NCI-H2227 (cell line): ENCODE data around the gene HEMGN.

Experiments
- DNase-seq: peaks from one replicate; lab custom pipeline; 2025; ENCODE audit not compliant: unreplicated experiment; lab: John Stamatoyannopoulos, UW

The HEMGN gene

DNA sequence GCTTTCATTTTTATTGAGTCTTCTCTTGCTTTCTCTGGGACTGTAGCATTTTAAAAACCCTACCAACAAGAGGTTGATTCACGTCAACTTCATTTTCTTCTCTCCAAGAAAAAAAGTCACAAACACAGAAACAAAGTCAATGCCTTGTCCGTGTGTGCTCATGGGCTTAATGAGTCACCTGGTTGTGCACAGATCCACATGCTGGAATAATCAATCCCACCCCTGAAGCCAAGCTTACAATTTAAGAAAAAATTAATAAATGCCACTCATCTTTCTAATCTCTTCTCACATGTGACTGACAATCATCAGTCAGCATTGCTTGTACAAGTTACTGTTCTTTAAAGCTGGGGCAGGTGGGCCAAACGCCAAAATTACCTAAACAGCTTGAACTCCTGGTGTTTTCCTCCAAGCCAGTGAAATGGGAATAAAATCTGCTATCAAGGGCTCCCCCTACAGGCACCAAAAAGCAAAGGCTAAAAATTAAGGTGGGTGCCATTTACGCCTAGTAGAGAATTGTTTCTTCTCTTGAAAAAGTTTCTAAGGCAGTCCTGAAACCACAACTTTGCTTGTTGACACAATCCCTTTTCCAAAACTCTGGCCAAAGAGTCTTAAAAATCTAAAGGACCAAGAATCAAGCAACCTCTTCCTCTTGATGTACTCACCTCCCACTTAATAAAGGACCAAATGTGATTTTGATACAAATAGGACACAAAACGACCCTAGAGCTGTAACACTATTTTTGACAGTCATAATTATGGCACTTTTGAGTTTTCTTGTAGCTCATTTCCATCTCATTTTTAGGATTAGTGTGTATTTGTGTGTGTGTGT lies 37.0 kb downstream of the HEMGN start:
- DNase-seq, result peak; percentile 36

DNA sequence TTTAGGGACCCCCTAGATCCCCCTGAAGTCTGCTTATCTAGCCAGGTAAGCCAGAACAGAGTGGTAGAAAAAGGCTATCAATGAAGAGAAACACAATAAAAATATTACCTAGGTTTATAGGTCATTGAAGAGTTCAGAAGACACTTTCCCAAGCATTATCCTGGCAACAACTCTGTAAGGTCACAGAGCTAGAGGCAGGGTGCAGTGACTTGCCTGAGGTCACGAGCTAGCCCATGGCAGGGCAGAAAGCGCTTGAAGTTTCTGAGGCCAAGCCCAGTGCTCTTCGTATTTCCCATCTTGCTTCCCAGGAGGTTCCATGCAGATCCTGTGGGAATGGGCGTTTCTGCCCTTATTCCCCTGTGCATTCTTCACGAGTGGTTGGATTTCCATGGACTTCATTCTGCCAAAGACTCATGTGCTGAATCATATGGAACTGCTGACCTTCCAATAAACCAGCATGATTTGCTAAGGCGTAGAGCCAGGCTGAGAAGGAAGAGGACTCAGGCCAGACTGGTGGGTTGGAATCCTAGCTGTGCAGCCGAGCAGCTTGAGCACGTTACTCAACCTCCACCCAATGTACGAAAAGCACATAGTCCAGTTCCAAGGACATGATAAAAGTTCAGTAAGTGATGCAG lies 37.8 kb downstream of the HEMGN start:
- DNase-seq, result no peak

DNA sequence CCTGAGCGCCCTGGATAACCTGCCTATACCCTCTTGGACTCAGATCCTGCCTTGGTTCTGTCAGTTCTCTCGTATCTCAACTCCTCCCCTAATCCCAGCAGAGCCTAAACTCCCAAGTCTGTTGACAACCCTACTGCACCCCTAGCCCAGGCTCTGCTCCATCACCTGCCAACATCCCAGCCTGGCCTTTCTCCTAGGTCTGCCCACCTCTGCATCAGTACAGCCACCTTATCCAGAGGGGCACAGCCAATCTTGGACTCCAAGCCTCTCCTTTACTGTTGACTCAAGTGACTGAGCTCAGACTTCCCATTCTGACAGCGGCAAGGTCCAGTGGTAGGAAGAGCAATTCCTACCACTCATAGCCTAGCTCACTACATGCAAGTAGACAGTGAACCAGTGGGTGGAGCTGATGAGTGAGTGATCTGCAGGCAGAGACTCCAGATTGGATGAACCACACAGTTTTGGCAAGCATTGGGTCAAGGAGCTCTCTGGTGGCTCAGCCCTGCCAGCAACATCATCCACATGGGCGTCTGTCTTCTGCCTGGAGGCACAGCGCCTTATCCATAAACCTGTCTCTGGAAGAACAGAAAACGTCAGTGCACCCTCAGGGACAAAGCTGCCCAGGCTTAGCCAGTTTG lies 42.2 kb downstream of the HEMGN start:
- DNase-seq, result no peak

- no peak for DNase-seq
Observed at GRCh38 chr9:97895211-97895610, 42.8 kb downstream of the HEMGN start.

- DNase-seq, result no peak
Observed at GRCh38 chr9:97892421-97892820, 45.6 kb downstream of the HEMGN start.

DNA sequence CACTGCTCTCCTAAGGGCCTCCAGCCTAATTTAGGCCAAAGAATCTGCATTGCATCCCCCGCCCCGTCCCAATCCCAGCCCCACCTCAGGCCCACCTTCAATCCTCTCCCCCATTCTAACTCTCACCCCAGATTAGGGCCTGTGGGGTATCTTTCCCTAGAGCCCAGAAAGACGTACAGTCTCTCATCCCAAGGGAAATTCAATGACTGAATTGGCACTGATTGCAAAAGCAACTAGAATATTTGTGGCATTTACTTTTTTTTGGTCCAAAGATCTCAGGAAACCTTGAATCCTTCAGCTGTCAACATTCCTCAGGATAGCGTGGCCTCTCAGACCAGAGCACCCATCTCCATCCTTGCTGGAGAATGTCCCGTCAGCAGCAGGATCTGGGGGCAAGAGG lies 46.2 kb downstream of the HEMGN start:
- no peak for DNase-seq

DNA sequence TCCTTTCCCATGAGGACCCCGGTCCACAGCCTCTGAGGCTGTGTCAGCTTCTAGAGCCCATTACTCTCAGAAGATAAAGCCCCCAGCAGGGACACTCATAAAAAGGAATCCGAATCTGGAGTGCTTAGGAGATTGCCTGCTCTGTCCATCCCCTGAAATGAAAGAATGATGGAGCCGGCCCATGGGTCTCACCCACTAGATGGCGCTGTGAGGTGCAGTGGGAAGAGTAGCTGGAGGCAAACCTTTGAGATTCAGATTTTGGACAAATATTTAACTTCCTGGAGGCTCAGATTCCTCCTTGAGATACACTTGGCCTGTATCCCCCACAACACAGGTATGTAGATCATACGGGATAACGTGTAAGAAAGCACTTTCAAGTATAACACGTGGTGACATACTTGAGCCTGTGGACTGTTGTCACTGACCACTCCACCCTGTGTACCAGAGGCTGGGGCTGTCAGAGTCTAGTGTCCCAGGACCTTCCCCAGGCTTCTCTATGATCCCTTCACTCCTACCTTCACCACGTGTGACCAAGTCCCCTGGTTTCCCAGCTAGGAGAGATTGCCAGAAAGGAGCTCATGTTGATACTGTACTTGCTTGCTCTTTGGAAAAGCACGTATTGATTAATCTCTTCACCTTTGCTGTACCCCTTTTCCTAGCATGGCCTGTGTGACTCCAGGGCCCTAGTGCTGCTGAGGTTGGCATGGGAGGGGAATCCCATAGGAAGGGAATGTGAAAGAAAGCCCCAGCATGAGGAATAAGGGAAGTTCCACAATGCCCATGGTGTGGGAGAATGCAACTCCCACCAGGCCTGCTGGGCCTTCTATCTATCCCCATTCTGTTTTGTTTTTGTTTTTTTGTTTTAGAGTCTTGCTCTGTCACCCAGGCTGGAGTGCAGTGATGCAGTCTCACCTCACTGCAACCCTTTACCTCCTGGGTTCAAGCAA lies 47.8 kb downstream of the HEMGN start:
- DNase-seq, result no peak

- DNase-seq, result no peak
Observed at GRCh38 chr9:97880336-97880735, 57.6 kb downstream of the HEMGN start.
